GM23338 (cell line): ENCODE results near the gene B4GALT2. TPM values are rescaled to one million over a fixed set of nuclear protein-coding genes. Genes with fewer than 3 reads are reported as not detected.
A peak's percentile ranks its signal among the peaks of the same experiment; 100 is the strongest.

Experiments
- ATAC-seq: fragments of 200-7000 bp; cut with Tn5 transposase; 3 replicates; pipeline ENCODE4 v1.9.1; 2020
- DNase-seq: peaks from one replicate; pipeline ENCODE4 v3.0.0-alpha.2; 2015; ENCODE audit warnings: low spot score
- H2AFZ ChIP-seq: fragments of 200-600 bp; sonication (generic); 2 replicates; pipeline ENCODE4 v1.8.0; 2016; ENCODE audit warnings: antibody characterized with exemption, mild to moderate bottlenecking, moderate library complexity
- H3F3A ChIP-seq: fragments of 200-600 bp; sonication (generic); replicated peaks from 2 replicates; pipeline ENCODE4 v1.8.0; 2017; ENCODE audit warnings: antibody characterized with exemption, mixed run types, low read depth
- H3K27ac ChIP-seq: fragments of 200-600 bp; sonication (generic); 2 replicates; pipeline ENCODE4 v1.6.1; 2016; ENCODE audit warnings: low read depth
- H3K27me3 ChIP-seq: fragments of 200-600 bp; sonication (generic); 2 replicates; pipeline ENCODE4 v1.8.0; 2016; ENCODE audit warnings: mild to moderate bottlenecking, mixed run types, moderate library complexity; ENCODE audit not compliant: insufficient read depth
- H3K36me3 ChIP-seq: fragments of 200-600 bp; sonication (generic); 2 replicates; pipeline ENCODE4 v1.8.0; 2016; ENCODE audit warnings: mild to moderate bottlenecking; ENCODE audit not compliant: insufficient read depth
- H3K4me1 ChIP-seq: fragments of 200-600 bp; sonication (generic); 2 replicates; pipeline ENCODE4 v1.8.0; 2016; ENCODE audit warnings: mild to moderate bottlenecking, moderate library complexity; ENCODE audit not compliant: insufficient read depth
- H3K4me2 ChIP-seq: fragments of 200-600 bp; sonication (generic); 2 replicates; pipeline ENCODE4 v1.7.1; 2017; ENCODE audit warnings: mixed run types
- H3K4me3 ChIP-seq: fragments of 200-600 bp; sonication (generic); 2 replicates; pipeline ENCODE4 v1.6.1; 2016; ENCODE audit warnings: mixed run types
- H3K79me2 ChIP-seq: fragments of 200-600 bp; sonication (generic); replicated peaks from 2 replicates; pipeline ENCODE4 v1.8.0; 2017; ENCODE audit warnings: mild to moderate bottlenecking; ENCODE audit not compliant: insufficient read depth
- H3K9me2 ChIP-seq: fragments of 200-600 bp; sonication (generic); 2 replicates; pipeline ENCODE4 v1.8.0; 2017; ENCODE audit not compliant: insufficient read depth
- H4K20me1 ChIP-seq: fragments of 200-600 bp; sonication (generic); replicated peaks from 2 replicates; pipeline ENCODE4 v1.8.0; 2017; ENCODE audit warnings: mild to moderate bottlenecking; ENCODE audit not compliant: insufficient read depth
- H3K27ac Mint-ChIP-seq: 2 replicates; pipeline ENCODE4 v1.8.0; 2020; ENCODE audit warnings: inconsistent platforms, mild to moderate bottlenecking, moderate library complexity, mixed read lengths
- H3K27me3 Mint-ChIP-seq: 3 replicates; pipeline ENCODE4 v1.8.0; 2022; ENCODE audit warnings: low read depth, mild to moderate bottlenecking, moderate library complexity, mixed read lengths, inconsistent platforms; ENCODE audit not compliant: insufficient read depth, poor library complexity
- H3K36me3 Mint-ChIP-seq: 3 replicates; pipeline ENCODE4 v1.8.0; 2021; ENCODE audit warnings: low read depth, mild to moderate bottlenecking, inconsistent platforms, moderate library complexity, mixed read lengths
- H3K4me1 Mint-ChIP-seq: 3 replicates; pipeline ENCODE4 v1.8.0; 2020; ENCODE audit warnings: mild to moderate bottlenecking, inconsistent platforms, mixed read lengths
- H3K4me3 Mint-ChIP-seq: 3 replicates; pipeline ENCODE4 v1.8.0; 2021; ENCODE audit warnings: moderate library complexity, mild to moderate bottlenecking, inconsistent platforms, mixed read lengths
- H3K9me3 Mint-ChIP-seq: 3 replicates; pipeline ENCODE4 v1.8.0; 2020; ENCODE audit warnings: moderate library complexity, mild to moderate bottlenecking, inconsistent platforms, mixed read lengths
- CREB1 ChIP-seq: fragments of 250-450 bp; sonication (Bioruptor Pico); IDR thresholded peaks from 2 replicates; pipeline ENCODE4 v1.5.0; 2020; ENCODE audit warnings: low read depth, mild to moderate bottlenecking, moderate library complexity
- EZH2 ChIP-seq: fragments of 200-600 bp; sonication (generic); IDR thresholded peaks from one replicate; pipeline ENCODE4 v1.8.0; 2017; ENCODE audit warnings: antibody characterized with exemption, mild to moderate bottlenecking, low read depth; ENCODE audit not compliant: unreplicated experiment
- EZH2phosphoT487 ChIP-seq: fragments of 200-600 bp; sonication (generic); IDR thresholded peaks from one replicate; pipeline ENCODE4 v1.8.1; 2018; ENCODE audit warnings: antibody characterized with exemption; ENCODE audit not compliant: unreplicated experiment
- JUNB ChIP-seq: IDR thresholded peaks from one replicate; pipeline ENCODE4 v1.6.1; 2016; ENCODE audit warnings: antibody characterized with exemption; ENCODE audit not compliant: unreplicated experiment
- NANOG ChIP-seq: IDR thresholded peaks from 2 replicates; pipeline ENCODE4 v1.6.1; 2016; ENCODE audit warnings: antibody characterized with exemption, borderline replicate concordance
- POLR2AphosphoS5 ChIP-seq: IDR thresholded peaks from 2 replicates; pipeline ENCODE4 v1.6.1; 2016; ENCODE audit warnings: antibody characterized with exemption, low read depth
- STAT1 ChIP-seq: IDR thresholded peaks from one replicate; pipeline ENCODE4 v1.6.1; 2016; ENCODE audit warnings: antibody characterized with exemption; ENCODE audit not compliant: unreplicated experiment
- ZNF114 ChIP-seq: fragments of 250-450 bp; sonication (Bioruptor Pico); IDR thresholded peaks from 2 replicates; pipeline ENCODE4 v1.5.0; 2020; ENCODE audit warnings: mild to moderate bottlenecking, moderate library complexity
- ZNF331 ChIP-seq: fragments of 250-450 bp; sonication (Bioruptor Pico); IDR thresholded peaks from 2 replicates; pipeline ENCODE4 v1.5.0; 2020; ENCODE audit warnings: low read depth, mild to moderate bottlenecking, moderate library complexity
- polyA plus RNA-seq: library from polyadenylated mRNA; unstranded; fragments of >200 nt; fragmentation: Nextera tagmentation; extraction: Ambion mirVana; gene quantifications from 2 replicates; pipeline ENCODE4 v1.2.1, GENCODE V29; 2016
- total RNA-seq: library from RNA; depleted of rRNA; stranded (reverse); fragments of >200 nt; shearing (Covaris generic); gene quantifications from 2 replicates; pipeline ENCODE4 v1.2.3, GENCODE V29; 2014
- TF ChIP-seq, protein P1 (sequence below), 2 experiments: fragments of 200-600 bp in 1 of 2; sonication (generic) in 1 of 2; conservative IDR thresholded peaks; 2 replicates each; pipeline versions ENCODE4 v1.5.1 to v1.6.1; 2016 to 2017; ENCODE audit warnings: antibody characterized with exemption in 2 of 2, low read depth in 2 of 2, mild to moderate bottlenecking in 2 of 2, moderate library complexity in 1 of 2
- TF ChIP-seq, protein P2 (sequence below): IDR thresholded peaks from 2 replicates; pipeline ENCODE4 v1.6.1; 2016; ENCODE audit warnings: antibody characterized with exemption
- TF ChIP-seq, protein P3 (sequence below): IDR thresholded peaks from one replicate; pipeline ENCODE4 v1.6.1; 2018; ENCODE audit warnings: antibody characterized with exemption; ENCODE audit not compliant: unreplicated experiment
- TF ChIP-seq, protein P4 (sequence below): fragments of 250-450 bp; sonication (Bioruptor Pico); IDR thresholded peaks from 2 replicates; pipeline ENCODE4 v1.5.0; 2020; ENCODE audit warnings: mild to moderate bottlenecking, moderate library complexity

B4GALT2 gene
- total and polyA plus RNA-seq, 2 experiments from 2014 or later, result 22.4 to 63.1 TPM

DNA sequence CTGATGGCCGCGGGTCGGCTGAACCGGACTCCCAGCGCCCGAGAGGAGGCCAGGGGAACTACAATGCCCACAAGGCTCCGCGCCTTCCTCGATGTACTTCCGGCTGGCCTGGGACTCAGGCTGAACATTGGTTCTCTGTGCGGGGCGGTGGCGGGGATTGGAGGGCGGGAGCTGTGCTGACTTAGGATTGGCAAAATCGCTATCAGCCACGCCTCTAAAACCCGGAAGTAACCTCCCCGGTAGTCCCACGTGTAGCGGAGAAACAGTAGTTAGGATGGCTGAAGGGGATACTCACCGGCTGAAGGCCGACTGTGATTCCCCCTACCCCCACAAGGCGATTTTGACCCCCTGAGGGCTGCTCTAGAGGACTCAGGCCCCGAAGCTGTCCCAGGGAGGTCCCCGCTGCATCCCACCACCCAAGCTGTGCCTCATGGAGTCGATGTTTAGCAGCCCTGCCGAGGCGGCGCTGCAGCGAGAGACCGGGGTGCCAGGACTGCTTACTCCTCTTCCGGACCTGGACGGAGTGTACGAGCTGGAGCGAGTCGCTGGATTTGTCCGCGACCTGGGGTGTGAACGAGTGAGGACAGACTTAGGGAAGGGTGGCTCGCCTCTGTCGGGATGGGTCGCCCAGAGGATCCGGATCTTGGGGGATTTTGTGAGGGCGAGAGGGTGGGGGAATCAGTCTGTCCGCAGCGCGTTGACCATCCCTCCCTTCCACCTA lies 9.1 kb upstream of the B4GALT2 start, which contains the start of gene DPH2:
TSS of gene DPH2 (plus strand) at position 265 of the 721 bp plus-strand sequence. CDS start at position 431, 166 bp downstream.
- Histone ChIP-seq H3K36me3 (no peaks in the 10 kb centered on the region), H2AFZ (peak within 1 kb of the TSS; percentile 94), H4K20me1 (peaks cover 3% of the 10 kb centered on the region; the same call in 1 of the 2 replicates), H3K9me2 (no peaks in the 10 kb centered on the region), H3K4me2 (peak within 1 kb of the TSS; percentile 98), H3K79me2 (peaks cover 9% of the 10 kb centered on the region), H3K4me1 (peaks cover 18% of the 10 kb centered on the region), H3F3A (no peaks in the 10 kb centered on the region; the same call in 1 of the 2 replicates), H3K27ac (0 out of 2 replicates have a peak within 1 kb of the TSS, but pooled peaks have one; percentile 19), H3K27me3 (no peaks in the 10 kb centered on the region), H3K4me3 (peak within 1 kb of the TSS; percentile 100)
- H3K4me3 Mint-ChIP-seq, result peak within 1 kb of the TSS; percentile 99
- DNase-seq (peak; percentile 99), ATAC-seq (peak; percentile 92)
- H3K27ac Mint-ChIP-seq, result peak within 1 kb of the TSS; percentile 89
- TF ChIP-seq POLR2AphosphoS5 (peak; percentile 51; the same call in 1 of the 2 replicates), JUNB (no peak), CREB1 (CRISPR knock-in tag) (0 out of 2 replicates have a peak, but pooled peaks have one; percentile 7), EZH2 (no peak), STAT1 (no peak), NANOG (no peak), ZNF114 (no peak), EZH2phosphoT487 (no peak), ZNF331 (no peak)
- TF ChIP-seq, protein P1, sequence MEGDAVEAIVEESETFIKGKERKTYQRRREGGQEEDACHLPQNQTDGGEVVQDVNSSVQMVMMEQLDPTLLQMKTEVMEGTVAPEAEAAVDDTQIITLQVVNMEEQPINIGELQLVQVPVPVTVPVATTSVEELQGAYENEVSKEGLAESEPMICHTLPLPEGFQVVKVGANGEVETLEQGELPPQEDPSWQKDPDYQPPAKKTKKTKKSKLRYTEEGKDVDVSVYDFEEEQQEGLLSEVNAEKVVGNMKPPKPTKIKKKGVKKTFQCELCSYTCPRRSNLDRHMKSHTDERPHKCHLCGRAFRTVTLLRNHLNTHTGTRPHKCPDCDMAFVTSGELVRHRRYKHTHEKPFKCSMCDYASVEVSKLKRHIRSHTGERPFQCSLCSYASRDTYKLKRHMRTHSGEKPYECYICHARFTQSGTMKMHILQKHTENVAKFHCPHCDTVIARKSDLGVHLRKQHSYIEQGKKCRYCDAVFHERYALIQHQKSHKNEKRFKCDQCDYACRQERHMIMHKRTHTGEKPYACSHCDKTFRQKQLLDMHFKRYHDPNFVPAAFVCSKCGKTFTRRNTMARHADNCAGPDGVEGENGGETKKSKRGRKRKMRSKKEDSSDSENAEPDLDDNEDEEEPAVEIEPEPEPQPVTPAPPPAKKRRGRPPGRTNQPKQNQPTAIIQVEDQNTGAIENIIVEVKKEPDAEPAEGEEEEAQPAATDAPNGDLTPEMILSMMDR (conservative IDR thresholded peaks at IDR 0.05; ENCODE audit: low read depth in 2 of 2), result 0 out of 4 replicates have a peak, but pooled peaks of 1 of the 2 experiments have one; percentile 10
- TF ChIP-seq, protein P2, sequence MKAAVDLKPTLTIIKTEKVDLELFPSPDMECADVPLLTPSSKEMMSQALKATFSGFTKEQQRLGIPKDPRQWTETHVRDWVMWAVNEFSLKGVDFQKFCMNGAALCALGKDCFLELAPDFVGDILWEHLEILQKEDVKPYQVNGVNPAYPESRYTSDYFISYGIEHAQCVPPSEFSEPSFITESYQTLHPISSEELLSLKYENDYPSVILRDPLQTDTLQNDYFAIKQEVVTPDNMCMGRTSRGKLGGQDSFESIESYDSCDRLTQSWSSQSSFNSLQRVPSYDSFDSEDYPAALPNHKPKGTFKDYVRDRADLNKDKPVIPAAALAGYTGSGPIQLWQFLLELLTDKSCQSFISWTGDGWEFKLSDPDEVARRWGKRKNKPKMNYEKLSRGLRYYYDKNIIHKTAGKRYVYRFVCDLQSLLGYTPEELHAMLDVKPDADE, result peak; percentile 92
- TF ChIP-seq, protein P3, sequence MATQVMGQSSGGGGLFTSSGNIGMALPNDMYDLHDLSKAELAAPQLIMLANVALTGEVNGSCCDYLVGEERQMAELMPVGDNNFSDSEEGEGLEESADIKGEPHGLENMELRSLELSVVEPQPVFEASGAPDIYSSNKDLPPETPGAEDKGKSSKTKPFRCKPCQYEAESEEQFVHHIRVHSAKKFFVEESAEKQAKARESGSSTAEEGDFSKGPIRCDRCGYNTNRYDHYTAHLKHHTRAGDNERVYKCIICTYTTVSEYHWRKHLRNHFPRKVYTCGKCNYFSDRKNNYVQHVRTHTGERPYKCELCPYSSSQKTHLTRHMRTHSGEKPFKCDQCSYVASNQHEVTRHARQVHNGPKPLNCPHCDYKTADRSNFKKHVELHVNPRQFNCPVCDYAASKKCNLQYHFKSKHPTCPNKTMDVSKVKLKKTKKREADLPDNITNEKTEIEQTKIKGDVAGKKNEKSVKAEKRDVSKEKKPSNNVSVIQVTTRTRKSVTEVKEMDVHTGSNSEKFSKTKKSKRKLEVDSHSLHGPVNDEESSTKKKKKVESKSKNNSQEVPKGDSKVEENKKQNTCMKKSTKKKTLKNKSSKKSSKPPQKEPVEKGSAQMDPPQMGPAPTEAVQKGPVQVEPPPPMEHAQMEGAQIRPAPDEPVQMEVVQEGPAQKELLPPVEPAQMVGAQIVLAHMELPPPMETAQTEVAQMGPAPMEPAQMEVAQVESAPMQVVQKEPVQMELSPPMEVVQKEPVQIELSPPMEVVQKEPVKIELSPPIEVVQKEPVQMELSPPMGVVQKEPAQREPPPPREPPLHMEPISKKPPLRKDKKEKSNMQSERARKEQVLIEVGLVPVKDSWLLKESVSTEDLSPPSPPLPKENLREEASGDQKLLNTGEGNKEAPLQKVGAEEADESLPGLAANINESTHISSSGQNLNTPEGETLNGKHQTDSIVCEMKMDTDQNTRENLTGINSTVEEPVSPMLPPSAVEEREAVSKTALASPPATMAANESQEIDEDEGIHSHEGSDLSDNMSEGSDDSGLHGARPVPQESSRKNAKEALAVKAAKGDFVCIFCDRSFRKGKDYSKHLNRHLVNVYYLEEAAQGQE, result peak; percentile 32
- TF ChIP-seq, protein P4, sequence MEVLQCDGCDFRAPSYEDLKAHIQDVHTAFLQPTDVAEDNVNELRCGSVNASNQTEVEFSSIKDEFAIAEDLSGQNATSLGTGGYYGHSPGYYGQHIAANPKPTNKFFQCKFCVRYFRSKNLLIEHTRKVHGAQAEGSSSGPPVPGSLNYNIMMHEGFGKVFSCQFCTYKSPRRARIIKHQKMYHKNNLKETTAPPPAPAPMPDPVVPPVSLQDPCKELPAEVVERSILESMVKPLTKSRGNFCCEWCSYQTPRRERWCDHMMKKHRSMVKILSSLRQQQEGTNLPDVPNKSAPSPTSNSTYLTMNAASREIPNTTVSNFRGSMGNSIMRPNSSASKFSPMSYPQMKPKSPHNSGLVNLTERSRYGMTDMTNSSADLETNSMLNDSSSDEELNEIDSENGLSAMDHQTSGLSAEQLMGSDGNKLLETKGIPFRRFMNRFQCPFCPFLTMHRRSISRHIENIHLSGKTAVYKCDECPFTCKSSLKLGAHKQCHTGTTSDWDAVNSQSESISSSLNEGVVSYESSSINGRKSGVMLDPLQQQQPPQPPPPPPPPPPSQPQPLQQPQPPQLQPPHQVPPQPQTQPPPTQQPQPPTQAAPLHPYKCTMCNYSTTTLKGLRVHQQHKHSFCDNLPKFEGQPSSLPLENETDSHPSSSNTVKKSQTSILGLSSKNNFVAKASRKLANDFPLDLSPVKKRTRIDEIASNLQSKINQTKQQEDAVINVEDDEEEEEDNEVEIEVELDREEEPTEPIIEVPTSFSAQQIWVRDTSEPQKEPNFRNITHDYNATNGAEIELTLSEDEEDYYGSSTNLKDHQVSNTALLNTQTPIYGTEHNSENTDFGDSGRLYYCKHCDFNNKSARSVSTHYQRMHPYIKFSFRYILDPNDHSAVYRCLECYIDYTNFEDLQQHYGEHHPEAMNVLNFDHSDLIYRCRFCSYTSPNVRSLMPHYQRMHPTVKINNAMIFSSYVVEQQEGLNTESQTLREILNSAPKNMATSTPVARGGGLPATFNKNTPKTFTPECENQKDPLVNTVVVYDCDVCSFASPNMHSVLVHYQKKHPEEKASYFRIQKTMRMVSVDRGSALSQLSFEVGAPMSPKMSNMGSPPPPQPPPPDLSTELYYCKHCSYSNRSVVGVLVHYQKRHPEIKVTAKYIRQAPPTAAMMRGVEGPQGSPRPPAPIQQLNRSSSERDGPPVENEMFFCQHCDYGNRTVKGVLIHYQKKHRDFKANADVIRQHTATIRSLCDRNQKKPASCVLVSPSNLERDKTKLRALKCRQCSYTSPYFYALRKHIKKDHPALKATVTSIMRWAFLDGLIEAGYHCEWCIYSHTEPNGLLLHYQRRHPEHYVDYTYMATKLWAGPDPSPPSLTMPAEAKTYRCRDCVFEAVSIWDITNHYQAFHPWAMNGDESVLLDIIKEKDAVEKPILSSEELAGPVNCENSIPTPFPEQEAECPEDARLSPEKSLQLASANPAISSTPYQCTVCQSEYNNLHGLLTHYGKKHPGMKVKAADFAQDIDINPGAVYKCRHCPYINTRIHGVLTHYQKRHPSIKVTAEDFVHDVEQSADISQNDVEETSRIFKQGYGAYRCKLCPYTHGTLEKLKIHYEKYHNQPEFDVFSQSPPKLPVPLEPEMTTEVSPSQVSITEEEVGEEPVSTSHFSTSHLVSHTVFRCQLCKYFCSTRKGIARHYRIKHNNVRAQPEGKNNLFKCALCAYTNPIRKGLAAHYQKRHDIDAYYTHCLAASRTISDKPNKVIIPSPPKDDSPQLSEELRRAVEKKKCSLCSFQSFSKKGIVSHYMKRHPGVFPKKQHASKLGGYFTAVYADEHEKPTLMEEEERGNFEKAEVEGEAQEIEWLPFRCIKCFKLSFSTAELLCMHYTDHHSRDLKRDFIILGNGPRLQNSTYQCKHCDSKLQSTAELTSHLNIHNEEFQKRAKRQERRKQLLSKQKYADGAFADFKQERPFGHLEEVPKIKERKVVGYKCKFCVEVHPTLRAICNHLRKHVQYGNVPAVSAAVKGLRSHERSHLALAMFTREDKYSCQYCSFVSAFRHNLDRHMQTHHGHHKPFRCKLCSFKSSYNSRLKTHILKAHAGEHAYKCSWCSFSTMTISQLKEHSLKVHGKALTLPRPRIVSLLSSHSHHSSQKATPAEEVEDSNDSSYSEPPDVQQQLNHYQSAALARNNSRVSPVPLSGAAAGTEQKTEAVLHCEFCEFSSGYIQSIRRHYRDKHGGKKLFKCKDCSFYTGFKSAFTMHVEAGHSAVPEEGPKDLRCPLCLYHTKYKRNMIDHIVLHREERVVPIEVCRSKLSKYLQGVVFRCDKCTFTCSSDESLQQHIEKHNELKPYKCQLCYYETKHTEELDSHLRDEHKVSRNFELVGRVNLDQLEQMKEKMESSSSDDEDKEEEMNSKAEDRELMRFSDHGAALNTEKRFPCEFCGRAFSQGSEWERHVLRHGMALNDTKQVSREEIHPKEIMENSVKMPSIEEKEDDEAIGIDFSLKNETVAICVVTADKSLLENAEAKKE (CRISPR knock-in tag), result no peak
- H3K4me1 Mint-ChIP-seq, result peaks cover 18% of the 10 kb centered on the region
- H3K27me3 Mint-ChIP-seq, result peaks cover 11% of the 10 kb centered on the region
- no peaks in the 10 kb centered on the region for H3K9me3 Mint-ChIP-seq
- peaks cover 39% of the 10 kb centered on the region for H3K36me3 Mint-ChIP-seq
